Spleen (tissue), 7 donors: ENCODE measurements around the gene TCF19.

Experiments
- CTCF ChIP-seq, 11 experiments: fragments of 200-600 bp in 7 of 11; fragments of 450-650 bp in 4 of 11; sonication (generic) in 4 of 11; IDR thresholded peaks in 8 of 11; conservative IDR thresholded peaks in 3 of 11; 1 replicate in 7 of 11; 2 replicates in 4 of 11; pipeline versions ENCODE4 v1.4.0 to v1.8.0; 2016 to 2021; ENCODE audit warnings: antibody characterized with exemption in 11 of 11, inconsistent platforms in 4 of 11, mild to moderate bottlenecking in 1 of 11
- POLR2A ChIP-seq, 3 donors: fragments of 450-650 bp; IDR thresholded peaks; one replicate each; pipeline ENCODE4 v1.5.1; 2017; ENCODE audit warnings: antibody characterized with exemption in 3 of 3, mild to moderate bottlenecking in 1 of 3
- POLR2AphosphoS5 ChIP-seq, 3 donors: sonication (generic); formaldehyde crosslinking; IDR thresholded peaks; one replicate each; pipeline ENCODE4 v1.5.1; 2017; ENCODE audit warnings: antibody characterized with exemption in 3 of 3
- donor health status: DM: no; HTN: no; CAD: no; lungs with moderate emphysema.
- donor health status: DM: no; HTN: no; CAD: no.
- donor health status: DM: no; HTN: no; CAD: no.

- no peak for TF ChIP-seq POLR2AphosphoS5 (IDR thresholded peaks at IDR 0.05)
- no peak for TF ChIP-seq POLR2A (IDR thresholded peaks at IDR 0.05)
- no peak for TF ChIP-seq CTCF (IDR thresholded peaks at IDR 0.05 in 8 of 11, conservative IDR thresholded peaks at IDR 0.05 in 3 of 11)
Measured at GRCh38 chr6:31135710-31136109, 22.7 kb upstream of the TCF19 start.
